GF-D8 (cell line): Measurements from ENCODE around the gene PSMG3.
"Not testable (repeated sequence)": the region's sequence is repeated elsewhere in the genome, so short reads cannot be mapped to it uniquely, and the experiment has no call there.

Experiments
- DNase-seq: peaks from one replicate; lab custom pipeline; 2025; lab: John Stamatoyannopoulos, UW

Gene PSMG3

DNA sequence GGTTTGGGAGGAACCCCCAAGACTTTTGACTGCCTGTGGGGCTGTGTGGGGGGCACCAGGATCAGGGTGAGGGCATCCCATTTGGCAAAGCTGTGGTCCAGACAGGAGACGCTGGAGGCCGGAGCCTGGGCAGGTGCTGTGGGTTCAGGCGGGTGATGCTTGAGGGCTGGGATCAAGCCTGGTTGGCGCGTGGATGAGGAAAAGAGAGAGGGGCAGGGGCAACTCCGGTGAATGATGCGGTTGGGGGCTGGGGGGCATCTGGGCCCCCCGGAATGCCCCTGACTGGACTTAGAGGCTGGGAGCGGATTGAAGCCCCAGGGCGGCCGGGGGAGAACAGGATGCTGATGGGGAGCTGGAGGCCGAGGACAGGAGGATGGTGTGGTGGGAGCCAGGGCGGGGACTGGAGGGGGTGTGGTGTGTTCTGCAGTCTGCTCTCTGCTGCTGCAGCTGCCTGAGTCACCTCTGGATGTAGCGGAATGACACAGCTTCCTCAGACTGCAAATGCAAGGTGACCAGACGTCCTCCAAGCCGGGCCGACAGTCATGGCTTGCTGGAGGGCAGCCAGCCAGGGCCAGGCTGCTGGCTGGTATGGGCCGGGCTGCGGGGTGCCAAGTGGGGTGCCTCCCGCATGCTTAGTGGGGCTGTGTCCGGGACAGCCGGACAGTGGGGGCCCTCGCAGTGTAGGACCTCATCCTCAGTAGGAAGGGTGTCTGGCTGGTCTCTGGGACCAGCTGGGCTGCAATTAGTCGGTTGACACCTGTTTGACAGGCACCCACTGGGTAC, 36.1 kb downstream of the PSMG3 start:
- no peak for DNase-seq

GRCh38 chr7:1533255-1533546, 36.6 kb downstream of the PSMG3 start:
- no peak for DNase-seq

GRCh38 chr7:1532456-1533254, 37.2 kb downstream of the PSMG3 start:
- peak; percentile 84 for DNase-seq

DNA sequence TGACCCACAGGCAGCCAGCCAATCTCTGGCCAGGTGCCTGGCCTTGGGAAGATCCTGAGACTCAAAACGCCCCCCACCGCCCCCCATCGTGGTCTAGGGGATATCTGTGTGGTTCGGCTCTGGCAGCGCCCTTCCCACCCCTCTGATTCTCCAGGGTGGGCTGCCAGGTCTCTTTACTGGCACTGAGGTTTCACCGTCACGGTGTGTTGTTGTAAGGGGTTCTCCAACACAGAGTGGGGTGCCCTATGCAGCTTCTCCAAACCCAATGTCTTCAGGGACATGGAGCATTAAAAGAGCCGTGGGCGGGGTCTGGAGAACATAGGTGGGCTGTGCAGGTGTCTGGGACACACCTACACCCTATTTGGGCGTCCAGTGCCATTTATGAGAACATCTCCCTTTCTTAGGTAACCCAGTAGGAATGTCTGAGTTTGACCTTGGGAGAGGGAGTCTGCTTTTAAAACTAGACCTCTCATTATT, 37.8 kb downstream of the PSMG3 start:
- no peak for DNase-seq

DNA sequence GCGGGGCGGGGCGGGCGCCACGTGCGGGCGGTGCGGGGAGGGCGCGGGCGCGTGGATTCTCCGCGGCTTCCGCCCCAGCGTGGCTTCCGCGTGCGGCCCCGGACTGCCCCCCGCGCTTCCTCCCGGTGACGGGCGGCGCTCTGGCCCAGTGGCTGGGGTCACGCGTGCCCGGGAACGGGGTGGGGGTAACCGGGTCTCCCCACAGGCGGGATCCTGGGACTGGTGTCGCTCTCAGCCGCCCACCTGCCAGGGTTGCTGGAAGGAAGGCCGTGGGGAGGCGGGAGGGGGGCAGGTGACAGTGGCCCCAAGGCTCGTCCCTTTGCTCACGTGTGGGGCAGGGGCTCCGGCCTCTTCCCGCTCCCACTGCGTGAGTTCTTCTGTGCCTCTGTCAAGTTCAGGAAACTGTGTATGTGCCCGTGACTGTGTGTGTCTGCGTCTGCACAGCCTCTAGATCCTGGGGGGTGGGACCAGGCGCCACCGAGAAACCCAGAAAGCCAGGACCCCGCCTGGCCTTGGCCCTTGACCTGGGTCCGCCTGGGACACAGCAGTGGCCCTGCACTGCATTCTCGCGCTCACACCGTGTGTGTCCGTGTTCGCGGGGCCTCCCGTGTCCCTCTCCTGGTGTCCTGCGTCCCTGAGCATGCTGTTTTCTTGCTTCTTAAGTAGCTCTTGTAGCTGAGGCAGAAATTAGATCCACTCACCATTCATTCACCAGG, 38.4 kb downstream of the PSMG3 start:
- no peak for DNase-seq

DNA sequence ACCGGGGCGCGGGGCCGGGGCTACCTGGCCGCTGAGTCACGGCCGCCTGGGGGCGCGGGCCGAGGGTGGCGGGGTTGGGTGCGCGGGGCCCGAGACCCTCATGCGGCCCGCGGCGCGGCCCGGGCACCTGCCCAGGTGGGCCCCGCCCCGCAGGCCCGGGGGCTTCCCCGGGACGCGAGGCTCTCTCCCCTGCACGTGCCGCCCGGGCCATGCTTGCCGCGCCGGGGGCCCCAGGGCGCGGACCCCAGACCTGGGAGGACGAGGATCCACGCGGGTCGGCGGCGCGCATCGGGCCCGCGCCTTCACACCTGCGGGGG, 38.9 kb downstream of the PSMG3 start:
- no peak for DNase-seq

DNA sequence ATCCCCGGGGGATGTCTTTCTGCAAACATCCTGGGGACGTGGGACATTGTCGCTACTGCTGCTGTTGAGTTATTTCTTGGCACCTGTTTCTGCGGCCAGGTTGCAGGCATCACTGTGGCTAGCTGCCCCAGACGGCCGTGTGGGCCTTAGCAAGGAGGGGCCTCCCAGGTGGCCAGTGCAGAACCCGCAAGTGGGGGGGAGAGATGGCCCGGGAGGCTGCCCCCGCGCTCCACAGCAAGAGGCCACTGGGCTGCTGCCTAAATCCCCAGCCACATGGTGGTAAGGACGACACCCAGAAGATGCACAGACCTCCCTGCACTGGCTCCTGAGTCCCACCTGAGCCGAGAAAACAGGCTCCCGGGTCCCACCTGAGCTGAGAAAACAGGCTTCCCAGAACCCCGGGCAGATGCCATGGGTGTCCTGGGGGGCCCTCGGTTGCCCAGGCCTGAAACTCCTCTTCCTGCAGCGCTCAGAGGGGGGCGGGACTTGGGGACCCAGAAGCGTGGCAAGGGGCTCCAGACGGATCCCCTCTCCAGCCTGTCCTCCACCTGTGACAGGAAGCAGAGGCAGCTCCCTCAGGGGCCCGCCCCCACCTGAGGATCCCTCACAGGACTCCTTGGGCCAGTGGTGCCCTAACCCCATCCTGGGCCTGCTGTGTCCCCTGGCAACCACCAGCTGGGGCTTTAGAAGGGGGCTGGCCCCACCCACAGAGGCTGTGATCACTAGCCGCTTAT, 40.3 kb downstream of the PSMG3 start:
- no peak for DNase-seq

DNA sequence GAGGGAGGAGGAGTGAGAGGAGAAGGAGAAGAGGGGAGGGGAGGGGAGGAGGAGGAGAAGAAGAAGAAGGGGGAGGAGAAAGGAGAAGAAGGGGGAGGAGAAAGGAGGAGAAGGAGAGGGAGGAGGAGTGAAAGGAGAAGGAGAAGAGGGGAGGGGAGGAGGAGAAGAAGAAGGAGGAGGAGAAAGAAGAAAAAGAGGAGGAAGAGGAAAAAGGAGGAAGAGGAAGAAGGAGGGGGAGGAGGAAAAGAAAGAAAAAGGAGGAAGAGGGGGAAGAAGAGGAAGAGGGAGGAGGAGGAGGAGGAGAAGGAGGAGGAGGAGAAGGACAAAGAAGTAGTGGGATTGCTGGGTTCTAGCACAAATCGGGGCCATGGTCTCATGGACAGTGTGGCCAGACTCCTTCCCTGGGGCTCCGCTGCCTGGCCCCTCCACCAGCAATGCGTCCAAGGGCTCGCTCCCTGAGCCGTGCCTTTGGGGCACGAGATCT, 43.5 kb downstream of the PSMG3 start:
- DNase-seq, result peak; percentile 15

DNA sequence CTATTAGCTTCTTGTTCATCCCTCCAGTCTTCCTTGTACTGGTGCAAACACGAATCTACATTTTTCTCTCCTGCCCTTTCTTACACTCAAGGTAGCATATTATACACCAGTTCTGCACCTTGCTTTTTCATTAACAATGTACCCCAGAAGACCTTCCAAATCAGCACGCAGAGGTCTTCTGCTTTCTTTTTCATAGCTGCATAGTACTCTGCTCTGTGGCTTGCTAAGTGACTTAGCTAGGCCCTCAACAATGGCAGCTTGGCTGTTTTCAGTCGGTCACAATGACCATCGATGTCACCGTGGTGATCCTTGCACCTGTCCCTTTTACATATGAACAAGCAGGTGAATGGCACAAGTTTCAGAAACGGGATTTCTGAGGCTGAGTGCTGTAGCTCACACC, 44.4 kb downstream of the PSMG3 start:
- DNase-seq, result no peak

DNA sequence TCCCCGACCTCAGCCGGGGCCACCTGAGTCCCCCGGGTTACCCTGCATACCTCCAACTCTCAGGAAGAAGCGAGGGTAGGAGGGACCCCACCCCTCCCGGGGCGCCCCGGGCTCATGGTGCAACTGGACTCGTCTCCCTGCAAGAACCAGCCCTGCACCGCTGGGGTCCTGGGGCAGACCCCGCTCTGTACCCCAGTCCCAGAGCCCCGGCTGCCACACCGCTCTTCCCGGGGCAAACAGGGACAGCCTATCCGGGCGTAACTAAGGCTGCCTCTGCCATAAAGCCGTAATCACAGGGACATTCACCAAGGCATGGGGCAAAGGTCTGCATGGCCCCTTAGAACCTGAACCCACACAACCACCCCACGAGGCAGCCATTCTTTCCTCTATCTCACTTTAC, 46.0 kb downstream of the PSMG3 start:
- no peak for DNase-seq

DNA sequence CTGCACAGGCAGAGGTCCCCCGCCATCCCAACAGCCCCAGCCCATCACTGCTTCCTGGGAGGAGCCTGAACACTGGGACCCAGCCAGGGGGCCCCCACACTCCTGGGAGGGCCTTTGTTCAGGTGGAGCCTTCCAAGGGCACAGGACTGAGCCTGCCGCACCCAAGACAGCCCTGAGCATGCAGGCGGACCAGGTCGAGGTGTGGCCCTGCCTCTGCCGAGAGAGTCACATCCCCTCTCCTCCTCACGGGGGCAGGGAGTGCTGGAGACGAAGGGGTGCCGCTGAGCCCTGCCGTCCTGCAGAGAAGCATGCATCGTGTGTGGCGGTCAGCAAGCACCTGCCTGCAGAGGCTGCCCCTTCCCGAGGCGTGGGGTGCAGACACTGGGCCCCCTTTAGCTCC, 46.6 kb downstream of the PSMG3 start:
- no peak for DNase-seq

GRCh38 chr7:1521456-1521855, 48.4 kb downstream of the PSMG3 start:
- no peak for DNase-seq

- DNase-seq, result no peak
These were observed 49.1 kb downstream of the PSMG3 start for GRCh38 chr7:1520539-1521234.

- DNase-seq, result not testable (repeated sequence)
These were observed 50.4 kb downstream of the PSMG3 start for GRCh38 chr7:1519322-1519922.
